ENCODE data around the gene LIPF. TPM values are rescaled to one million over a fixed set of nuclear protein-coding genes. Genes with fewer than 3 reads are reported as not detected.

LIPF gene
- total and polyA plus RNA-seq, 2 experiments from 2014 or later: not detected

DNA sequence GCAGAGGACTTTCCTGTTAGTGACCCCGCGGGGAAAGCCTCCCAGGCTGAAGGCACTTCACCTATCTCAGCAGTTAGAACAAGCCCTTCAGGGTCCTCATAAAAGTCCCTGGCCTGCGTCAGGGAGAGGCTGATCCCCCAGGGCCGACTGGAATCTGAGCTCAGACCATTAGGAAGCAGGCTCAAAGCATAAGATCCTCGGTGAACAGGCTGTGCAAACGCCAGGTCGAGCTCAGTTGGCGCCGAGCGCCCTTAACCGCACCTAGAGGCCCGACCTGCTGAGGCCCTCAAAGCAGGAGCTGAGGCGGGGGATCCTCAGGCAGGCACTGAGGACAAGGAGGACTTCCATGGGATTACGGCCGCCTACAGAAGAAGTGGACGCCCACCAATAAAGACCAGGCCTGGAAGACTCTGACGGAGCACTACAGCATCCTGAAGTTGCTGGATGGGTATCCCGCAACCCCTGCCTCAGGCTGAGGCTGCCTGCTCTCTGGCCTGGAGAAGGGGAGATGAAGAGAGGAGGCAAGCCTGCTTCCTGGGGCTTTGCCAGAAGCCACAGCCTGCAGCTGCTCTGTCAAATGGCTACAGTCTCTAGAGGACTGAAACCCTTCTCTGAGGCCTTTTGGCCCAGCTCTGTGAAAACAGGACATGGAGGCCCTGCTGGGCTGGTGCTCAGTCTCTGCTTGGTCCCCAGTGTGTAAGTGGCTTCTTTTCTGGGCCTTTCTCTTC, 47.8 kb upstream of the LIPF start:
- H3K27ac ChIP-seq (ENCODE audit: low read depth): no peak overlapping the region
- H4K20me1 ChIP-seq (replicated peaks; ENCODE audit: insufficient read depth): no peaks in the 10 kb centered on the region
- no peak for ATAC-seq
- no peaks in the 10 kb centered on the region for H3K4me1 Mint-ChIP-seq
- no peaks in the 10 kb centered on the region for H3K4me1 ChIP-seq (ENCODE audit: insufficient read depth)
- H3K9me2 ChIP-seq (ENCODE audit: insufficient read depth): no peaks in the 10 kb centered on the region
- no peaks in the 10 kb centered on the region for H3K36me3 ChIP-seq (ENCODE audit: insufficient read depth)
- H3K27me3 Mint-ChIP-seq (ENCODE audit: insufficient read depth, low read depth, poor library complexity): no peaks in the 10 kb centered on the region
- no peak overlapping the region for H2AFZ ChIP-seq
- no peak overlapping the region for H3K4me3 Mint-ChIP-seq
- H3K79me2 ChIP-seq (replicated peaks; ENCODE audit: insufficient read depth): no peaks in the 10 kb centered on the region
- no peaks in the 10 kb centered on the region for H3K9me3 Mint-ChIP-seq
- no peaks in the 10 kb centered on the region for H3K36me3 Mint-ChIP-seq (ENCODE audit: low read depth)
- H3K4me2 ChIP-seq: no peak overlapping the region
- no peaks in the 10 kb centered on the region for H3K27me3 ChIP-seq (ENCODE audit: insufficient read depth)
- DNase-seq (ENCODE audit: low spot score): no peak
- TF ChIP-seq CREB1 (CRISPR knock-in tag; IDR thresholded peaks at IDR 0.05; ENCODE audit: low read depth) (no peak), JUNB (IDR thresholded peaks at IDR 0.05; ENCODE audit: unreplicated experiment) (no peak), STAT1 (IDR thresholded peaks at IDR 0.05; ENCODE audit: unreplicated experiment) (no peak), EZH2 (IDR thresholded peaks at IDR 0.05; ENCODE audit: low read depth, unreplicated experiment) (no peak)
- TF ChIP-seq, protein P1, sequence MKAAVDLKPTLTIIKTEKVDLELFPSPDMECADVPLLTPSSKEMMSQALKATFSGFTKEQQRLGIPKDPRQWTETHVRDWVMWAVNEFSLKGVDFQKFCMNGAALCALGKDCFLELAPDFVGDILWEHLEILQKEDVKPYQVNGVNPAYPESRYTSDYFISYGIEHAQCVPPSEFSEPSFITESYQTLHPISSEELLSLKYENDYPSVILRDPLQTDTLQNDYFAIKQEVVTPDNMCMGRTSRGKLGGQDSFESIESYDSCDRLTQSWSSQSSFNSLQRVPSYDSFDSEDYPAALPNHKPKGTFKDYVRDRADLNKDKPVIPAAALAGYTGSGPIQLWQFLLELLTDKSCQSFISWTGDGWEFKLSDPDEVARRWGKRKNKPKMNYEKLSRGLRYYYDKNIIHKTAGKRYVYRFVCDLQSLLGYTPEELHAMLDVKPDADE (IDR thresholded peaks at IDR 0.05): no peak
- TF ChIP-seq, protein P2, sequence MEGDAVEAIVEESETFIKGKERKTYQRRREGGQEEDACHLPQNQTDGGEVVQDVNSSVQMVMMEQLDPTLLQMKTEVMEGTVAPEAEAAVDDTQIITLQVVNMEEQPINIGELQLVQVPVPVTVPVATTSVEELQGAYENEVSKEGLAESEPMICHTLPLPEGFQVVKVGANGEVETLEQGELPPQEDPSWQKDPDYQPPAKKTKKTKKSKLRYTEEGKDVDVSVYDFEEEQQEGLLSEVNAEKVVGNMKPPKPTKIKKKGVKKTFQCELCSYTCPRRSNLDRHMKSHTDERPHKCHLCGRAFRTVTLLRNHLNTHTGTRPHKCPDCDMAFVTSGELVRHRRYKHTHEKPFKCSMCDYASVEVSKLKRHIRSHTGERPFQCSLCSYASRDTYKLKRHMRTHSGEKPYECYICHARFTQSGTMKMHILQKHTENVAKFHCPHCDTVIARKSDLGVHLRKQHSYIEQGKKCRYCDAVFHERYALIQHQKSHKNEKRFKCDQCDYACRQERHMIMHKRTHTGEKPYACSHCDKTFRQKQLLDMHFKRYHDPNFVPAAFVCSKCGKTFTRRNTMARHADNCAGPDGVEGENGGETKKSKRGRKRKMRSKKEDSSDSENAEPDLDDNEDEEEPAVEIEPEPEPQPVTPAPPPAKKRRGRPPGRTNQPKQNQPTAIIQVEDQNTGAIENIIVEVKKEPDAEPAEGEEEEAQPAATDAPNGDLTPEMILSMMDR (conservative IDR thresholded peaks at IDR 0.05; ENCODE audit: low read depth in 2 of 2): no peak
- H3F3A ChIP-seq (replicated peaks; ENCODE audit: low read depth): no peaks in the 10 kb centered on the region
- no peak overlapping the region for H3K4me3 ChIP-seq
- no peak overlapping the region for H3K27ac Mint-ChIP-seq

DNA sequence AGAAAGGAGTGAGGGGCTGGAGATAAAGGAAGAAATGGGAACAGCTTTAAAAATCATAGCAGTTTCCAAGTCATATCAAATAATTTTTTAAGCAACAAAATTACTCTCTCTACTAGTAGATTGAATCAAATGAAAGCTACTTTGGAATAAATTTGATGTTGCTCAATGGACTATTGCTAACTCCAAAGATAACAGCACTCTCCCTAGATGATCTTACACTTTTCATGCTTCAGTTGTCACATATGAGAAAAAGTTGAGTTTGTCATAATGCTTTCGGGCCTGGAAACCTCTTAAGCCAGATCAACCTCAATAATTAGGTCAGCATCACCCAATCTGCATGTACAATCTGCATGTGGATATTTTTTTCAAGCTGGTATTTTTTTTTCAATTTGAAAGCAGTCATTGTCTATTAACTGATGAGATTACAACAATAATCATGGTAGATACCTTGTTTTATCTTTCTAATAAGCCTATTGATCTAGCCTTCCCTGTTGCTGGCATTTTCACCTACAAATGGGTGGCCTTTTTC, 46.4 kb upstream of the LIPF start:
- no peak overlapping the region for H3K4me3 ChIP-seq
- Mint-ChIP-seq H3K27ac (no peak overlapping the region), H3K36me3 (ENCODE audit: low read depth) (no peaks in the 10 kb centered on the region), H3K4me3 (no peak overlapping the region), H3K27me3 (ENCODE audit: insufficient read depth, low read depth, poor library complexity) (no peaks in the 10 kb centered on the region), H3K9me3 (no peaks in the 10 kb centered on the region), H3K4me1 (no peaks in the 10 kb centered on the region)
- no peak overlapping the region for H3K27ac ChIP-seq (ENCODE audit: low read depth)
- no peak overlapping the region for H3K4me2 ChIP-seq
- no peaks in the 10 kb centered on the region for H4K20me1 ChIP-seq (replicated peaks; ENCODE audit: insufficient read depth)
- no peaks in the 10 kb centered on the region for H3K4me1 ChIP-seq (ENCODE audit: insufficient read depth)
- H3K9me2 ChIP-seq (ENCODE audit: insufficient read depth): no peaks in the 10 kb centered on the region
- no peaks in the 10 kb centered on the region for H3F3A ChIP-seq (replicated peaks; ENCODE audit: low read depth)
- ATAC-seq: no peak
- no peak for DNase-seq (ENCODE audit: low spot score)
- no peaks in the 10 kb centered on the region for H3K27me3 ChIP-seq (ENCODE audit: insufficient read depth)
- H3K36me3 ChIP-seq (ENCODE audit: insufficient read depth): no peaks in the 10 kb centered on the region
- TF ChIP-seq EZH2 (IDR thresholded peaks at IDR 0.05; ENCODE audit: low read depth, unreplicated experiment) (no peak), EZH2phosphoT487 (IDR thresholded peaks at IDR 0.05; ENCODE audit: unreplicated experiment) (no peak), ZNF331 (CRISPR knock-in tag; IDR thresholded peaks at IDR 0.05; ENCODE audit: low read depth) (no peak), POLR2AphosphoS5 (IDR thresholded peaks at IDR 0.05; ENCODE audit: low read depth) (no peak), CREB1 (CRISPR knock-in tag; IDR thresholded peaks at IDR 0.05; ENCODE audit: low read depth) (no peak)
- TF ChIP-seq, protein P2 (conservative IDR thresholded peaks at IDR 0.05; ENCODE audit: low read depth in 2 of 2): no peak
- H3K79me2 ChIP-seq (replicated peaks; ENCODE audit: insufficient read depth): no peaks in the 10 kb centered on the region
- H2AFZ ChIP-seq: no peak overlapping the region
